GM12801 (cell line): ENCODE results near the gene NARS2.

Experiments used
- TF ChIP-seq, protein P1 (sequence below): IDR thresholded peaks from one replicate; pipeline ENCODE4 v1.5.1; 2011; ENCODE audit warnings: control low read depth; ENCODE audit not compliant: insufficient read length; ENCODE audit errors: extremely low read depth

The NARS2 gene

DNA sequence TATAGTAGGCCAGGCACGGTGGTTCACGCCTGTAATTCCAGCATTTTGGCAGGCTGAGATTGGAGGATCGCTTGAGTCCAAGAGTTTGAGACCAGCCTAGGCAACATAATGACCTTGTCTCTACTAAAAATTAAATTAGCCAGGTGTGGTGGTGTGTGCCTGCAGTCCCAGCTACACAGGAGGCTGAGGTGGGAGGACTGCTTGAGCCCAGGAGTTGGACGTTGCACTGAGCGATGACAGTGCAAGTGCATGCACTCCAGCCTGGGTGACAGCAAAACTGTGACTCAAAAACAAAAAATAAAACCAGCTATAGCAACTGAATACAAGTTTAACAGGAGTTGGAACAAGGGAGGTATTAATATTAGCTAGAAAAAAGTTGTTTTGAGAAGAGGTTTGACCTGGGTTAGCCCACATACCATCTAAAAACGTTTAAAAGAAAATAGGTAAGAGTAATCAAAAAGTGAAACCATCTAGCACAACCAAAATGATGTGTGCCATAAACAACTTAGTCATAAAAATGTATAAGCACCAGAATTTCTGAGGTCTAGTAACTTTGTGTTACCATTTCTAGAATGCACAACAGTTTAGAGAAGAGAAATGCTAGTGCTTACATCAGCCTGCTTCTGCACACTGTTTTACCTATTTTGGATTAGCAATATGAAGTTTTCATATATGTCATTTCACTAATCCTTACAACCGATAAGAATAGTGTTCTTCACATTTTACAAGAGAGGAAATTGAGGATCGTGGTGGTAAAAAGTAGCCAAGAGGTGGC is 26.5 kb downstream of the NARS2 start:
- TF ChIP-seq, protein P1, sequence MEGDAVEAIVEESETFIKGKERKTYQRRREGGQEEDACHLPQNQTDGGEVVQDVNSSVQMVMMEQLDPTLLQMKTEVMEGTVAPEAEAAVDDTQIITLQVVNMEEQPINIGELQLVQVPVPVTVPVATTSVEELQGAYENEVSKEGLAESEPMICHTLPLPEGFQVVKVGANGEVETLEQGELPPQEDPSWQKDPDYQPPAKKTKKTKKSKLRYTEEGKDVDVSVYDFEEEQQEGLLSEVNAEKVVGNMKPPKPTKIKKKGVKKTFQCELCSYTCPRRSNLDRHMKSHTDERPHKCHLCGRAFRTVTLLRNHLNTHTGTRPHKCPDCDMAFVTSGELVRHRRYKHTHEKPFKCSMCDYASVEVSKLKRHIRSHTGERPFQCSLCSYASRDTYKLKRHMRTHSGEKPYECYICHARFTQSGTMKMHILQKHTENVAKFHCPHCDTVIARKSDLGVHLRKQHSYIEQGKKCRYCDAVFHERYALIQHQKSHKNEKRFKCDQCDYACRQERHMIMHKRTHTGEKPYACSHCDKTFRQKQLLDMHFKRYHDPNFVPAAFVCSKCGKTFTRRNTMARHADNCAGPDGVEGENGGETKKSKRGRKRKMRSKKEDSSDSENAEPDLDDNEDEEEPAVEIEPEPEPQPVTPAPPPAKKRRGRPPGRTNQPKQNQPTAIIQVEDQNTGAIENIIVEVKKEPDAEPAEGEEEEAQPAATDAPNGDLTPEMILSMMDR = no peak

DNA sequence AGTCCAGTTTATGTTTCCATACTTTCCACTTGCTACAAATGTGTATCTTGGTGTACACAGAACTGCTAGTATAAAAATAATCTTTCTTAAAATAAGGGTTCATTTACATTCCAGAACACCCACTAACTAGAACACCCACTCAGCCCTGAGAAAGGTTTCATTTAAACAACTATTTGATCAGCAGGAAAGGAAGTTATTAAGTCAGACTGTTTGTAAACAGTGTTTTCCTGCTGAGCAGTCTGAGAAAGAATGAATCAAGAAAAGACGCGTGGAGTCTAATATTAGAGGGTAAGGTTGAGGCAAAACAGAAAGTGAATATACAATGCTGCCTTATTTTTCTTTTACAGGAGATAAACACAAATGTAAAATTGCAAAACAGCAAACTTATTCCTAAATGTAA is 32.7 kb downstream of the NARS2 start:
- TF ChIP-seq, protein P1 = no peak

- TF ChIP-seq, protein P1 = no peak
Observed at GRCh38 chr11:78541537-78541936, 33.1 kb downstream of the NARS2 start.

GRCh38 chr11:78540256-78540655 is 34.4 kb downstream of the NARS2 start:
- TF ChIP-seq, protein P1 = no peak

DNA sequence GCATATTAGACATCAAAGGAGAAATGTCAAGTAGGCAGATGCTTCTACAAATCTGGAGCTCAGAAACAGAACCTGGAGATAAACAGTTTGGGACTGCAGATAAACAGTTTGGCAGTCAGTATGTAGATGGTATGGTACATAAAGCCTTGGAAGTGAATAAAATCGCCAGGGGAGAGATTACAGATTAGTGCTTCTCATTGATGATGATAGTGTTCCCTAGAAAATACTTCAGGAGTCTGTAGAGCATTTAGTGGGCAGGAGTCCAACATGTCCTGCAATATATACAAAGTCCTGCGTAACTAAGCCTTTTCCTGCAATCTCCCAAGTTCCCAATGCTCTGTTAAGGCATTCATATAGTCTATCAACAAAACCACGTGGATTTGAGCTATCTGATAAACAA is 35.2 kb downstream of the NARS2 start:
- TF ChIP-seq, protein P1 = no peak

DNA sequence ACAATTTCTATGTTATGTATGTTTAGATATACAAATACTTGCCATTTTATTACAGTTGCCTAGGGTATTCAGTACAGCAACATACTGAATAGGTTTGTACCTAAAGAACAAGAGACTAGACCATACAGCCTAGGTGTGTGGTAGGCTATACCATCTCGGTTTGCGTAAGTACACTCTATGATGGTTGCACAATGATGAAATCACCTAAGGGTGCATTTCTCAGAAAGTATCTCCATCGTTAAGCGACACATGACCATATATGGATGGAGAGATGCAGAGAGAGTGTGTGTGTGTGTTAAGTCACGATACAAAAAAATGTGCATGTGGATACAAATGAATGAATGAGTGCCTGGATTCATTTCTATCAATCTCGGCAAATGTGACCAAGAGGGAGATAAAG is 37.7 kb downstream of the NARS2 start:
- TF ChIP-seq, protein P1 = no peak

DNA sequence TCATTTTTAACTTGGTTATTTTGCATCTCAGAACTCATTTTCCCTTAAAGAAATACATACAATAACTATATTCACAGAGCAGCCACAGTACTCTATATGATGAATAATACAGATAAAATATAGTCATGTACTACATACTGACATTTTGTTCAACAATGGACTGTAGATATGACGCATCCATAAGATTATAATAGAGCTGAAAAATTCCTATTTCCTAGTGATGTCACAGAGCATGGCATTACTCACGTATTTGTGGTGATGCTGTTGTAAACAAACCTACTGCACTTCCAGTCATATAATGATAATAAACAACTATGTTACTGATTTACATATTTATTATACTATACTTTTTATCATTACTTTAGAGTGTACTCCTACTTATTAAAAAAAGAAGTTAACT is 38.7 kb downstream of the NARS2 start:
- TF ChIP-seq, protein P1 = no peak

DNA sequence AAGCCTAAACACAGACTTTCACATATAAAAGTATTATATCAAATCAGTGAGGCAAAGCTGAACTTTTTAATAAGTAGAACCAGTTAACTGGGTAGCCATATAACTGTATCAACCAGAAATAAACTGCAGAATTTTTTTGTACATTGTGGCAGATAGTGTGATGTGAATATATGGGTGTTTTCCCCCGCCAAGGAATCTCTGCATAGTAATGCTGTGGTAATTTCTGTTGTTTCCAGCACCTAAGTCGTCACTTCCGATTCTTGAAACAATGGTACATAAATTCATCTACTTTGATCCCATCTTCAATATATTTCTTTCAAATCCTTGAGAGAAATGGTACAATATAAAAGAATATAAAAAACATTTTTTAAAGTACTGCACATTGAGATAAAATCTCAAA is 39.6 kb downstream of the NARS2 start:
- TF ChIP-seq, protein P1 = no peak
